SU-DHL-6 (cell line): ENCODE data around the gene SORCS2.

Experiments
- H2AFZ ChIP-seq: fragments of 200-600 bp; sonication (generic); 2 replicates; pipeline ENCODE4 v1.6.1; 2014; ENCODE audit warnings: low read depth, mild to moderate bottlenecking, moderate library complexity, mixed read lengths, antibody characterized with exemption, low read length; ENCODE audit not compliant: severe bottlenecking
- H3F3A ChIP-seq: fragments of 200-600 bp; shearing (Covaris generic); 2 replicates; pipeline ENCODE4 v1.6.0; 2016; ENCODE audit warnings: antibody characterized with exemption, mild to moderate bottlenecking; ENCODE audit not compliant: insufficient read depth
- H3K27ac ChIP-seq: fragments of 200-600 bp; sonication (generic); 2 replicates; pipeline ENCODE4 v1.5.1; 2016; ENCODE audit warnings: low read depth, mild to moderate bottlenecking, low read length, moderate library complexity, mixed read lengths
- H3K27me3 ChIP-seq: fragments of 200-600 bp; sonication (generic), shearing (Covaris generic); 2 replicates; pipeline ENCODE4 v1.6.0; 2014; ENCODE audit warnings: mild to moderate bottlenecking, low read length
- H3K36me3 ChIP-seq: fragments of 200-600 bp; sonication (generic); 2 replicates; pipeline ENCODE4 v1.6.1; 2014; ENCODE audit warnings: mild to moderate bottlenecking, low read length, mixed read lengths
- H3K4me2 ChIP-seq: fragments of 300-600, 200-600 bp; shearing (Covaris generic), sonication (generic); 2 replicates; pipeline ENCODE4 v1.6.0; 2014; ENCODE audit warnings: low read length, low read depth, mild to moderate bottlenecking; ENCODE audit not compliant: poor library complexity, severe bottlenecking
- H3K4me3 ChIP-seq: fragments of 200-600 bp; sonication (generic); 2 replicates; pipeline ENCODE4 v1.5.1; 2014; ENCODE audit warnings: antibody characterized with exemption, low read length, mild to moderate bottlenecking, mixed read lengths; ENCODE audit not compliant: insufficient read depth, poor library complexity, severe bottlenecking
- H3K79me2 ChIP-seq: fragments of 200-600 bp; sonication (generic); 2 replicates; pipeline ENCODE4 v1.6.1; 2014; ENCODE audit warnings: mild to moderate bottlenecking, low read length, moderate library complexity; ENCODE audit not compliant: insufficient read depth
- H3K9ac ChIP-seq: fragments of 200-600 bp; sonication (generic); 2 replicates; pipeline ENCODE4 v1.7.0; 2014; ENCODE audit warnings: mild to moderate bottlenecking, low read length
- H3K9me2 ChIP-seq: fragments of 200-600 bp; sonication (generic); replicated peaks from 2 replicates; pipeline ENCODE4 v1.6.1; 2014; ENCODE audit warnings: low read length; ENCODE audit not compliant: insufficient read depth
- H3K9me3 ChIP-seq: fragments of 200-600 bp; sonication (generic); 2 replicates; pipeline ENCODE4 v1.6.1; 2014; ENCODE audit warnings: low read length, mixed read lengths; ENCODE audit not compliant: insufficient read depth
- H4K20me1 ChIP-seq: fragments of 200-600 bp; sonication (generic); 2 replicates; pipeline ENCODE4 v1.6.1; 2014; ENCODE audit warnings: low read depth, mild to moderate bottlenecking, antibody characterized with exemption, low read length, moderate library complexity, mixed read lengths
- EZH2phosphoT487 ChIP-seq: fragments of 200-600 bp; sonication (generic), shearing (Covaris generic); conservative IDR thresholded peaks from 2 replicates; pipeline ENCODE4 v1.6.1; 2018; ENCODE audit warnings: mild to moderate bottlenecking, antibody characterized with exemption, low read length, moderate library complexity, mixed read lengths
- TF ChIP-seq, protein P1 (sequence below): fragments of 200-600 bp; sonication (generic); IDR thresholded peaks from one replicate; pipeline ENCODE4 v1.5.1; 2017; ENCODE audit warnings: antibody characterized with exemption, mild to moderate bottlenecking, low read length, moderate library complexity; ENCODE audit not compliant: insufficient read depth, poor library complexity, severe bottlenecking

SORCS2 gene

GRCh38 chr4:7532043-7532442 lies 339.7 kb downstream of the SORCS2 start:
- no peaks in the 10 kb centered on the region for H3K36me3 ChIP-seq
- no peak overlapping the region for H3K4me3 ChIP-seq
- H3F3A ChIP-seq: no peaks in the 10 kb centered on the region
- H3K27ac ChIP-seq: no peak overlapping the region
- H3K9me3 ChIP-seq: no peaks in the 10 kb centered on the region
- H3K4me2 ChIP-seq: no peak overlapping the region
- H2AFZ ChIP-seq: no peak overlapping the region
- H3K79me2 ChIP-seq: no peaks in the 10 kb centered on the region
- H3K9ac ChIP-seq: no peak overlapping the region
- no peaks in the 10 kb centered on the region for H3K9me2 ChIP-seq
- TF ChIP-seq, protein P1, sequence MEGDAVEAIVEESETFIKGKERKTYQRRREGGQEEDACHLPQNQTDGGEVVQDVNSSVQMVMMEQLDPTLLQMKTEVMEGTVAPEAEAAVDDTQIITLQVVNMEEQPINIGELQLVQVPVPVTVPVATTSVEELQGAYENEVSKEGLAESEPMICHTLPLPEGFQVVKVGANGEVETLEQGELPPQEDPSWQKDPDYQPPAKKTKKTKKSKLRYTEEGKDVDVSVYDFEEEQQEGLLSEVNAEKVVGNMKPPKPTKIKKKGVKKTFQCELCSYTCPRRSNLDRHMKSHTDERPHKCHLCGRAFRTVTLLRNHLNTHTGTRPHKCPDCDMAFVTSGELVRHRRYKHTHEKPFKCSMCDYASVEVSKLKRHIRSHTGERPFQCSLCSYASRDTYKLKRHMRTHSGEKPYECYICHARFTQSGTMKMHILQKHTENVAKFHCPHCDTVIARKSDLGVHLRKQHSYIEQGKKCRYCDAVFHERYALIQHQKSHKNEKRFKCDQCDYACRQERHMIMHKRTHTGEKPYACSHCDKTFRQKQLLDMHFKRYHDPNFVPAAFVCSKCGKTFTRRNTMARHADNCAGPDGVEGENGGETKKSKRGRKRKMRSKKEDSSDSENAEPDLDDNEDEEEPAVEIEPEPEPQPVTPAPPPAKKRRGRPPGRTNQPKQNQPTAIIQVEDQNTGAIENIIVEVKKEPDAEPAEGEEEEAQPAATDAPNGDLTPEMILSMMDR: no peak
- TF ChIP-seq EZH2phosphoT487: no peak
- H3K27me3 ChIP-seq: no peaks in the 10 kb centered on the region
- no peaks in the 10 kb centered on the region for H4K20me1 ChIP-seq

GRCh38 chr4:7533267-7533666 lies 340.9 kb downstream of the SORCS2 start:
- H3K9me2 ChIP-seq: no peaks in the 10 kb centered on the region
- no peak overlapping the region for H3K4me2 ChIP-seq
- H3K9me3 ChIP-seq: no peaks in the 10 kb centered on the region
- H4K20me1 ChIP-seq: no peaks in the 10 kb centered on the region
- H3K36me3 ChIP-seq: no peaks in the 10 kb centered on the region
- no peaks in the 10 kb centered on the region for H3K27me3 ChIP-seq
- H2AFZ ChIP-seq: no peak overlapping the region
- no peak overlapping the region for H3K27ac ChIP-seq
- no peaks in the 10 kb centered on the region for H3F3A ChIP-seq
- no peaks in the 10 kb centered on the region for H3K79me2 ChIP-seq
- H3K9ac ChIP-seq: no peak overlapping the region
- H3K4me3 ChIP-seq: no peak overlapping the region
- TF ChIP-seq, protein P1: no peak
- no peak for TF ChIP-seq EZH2phosphoT487

DNA sequence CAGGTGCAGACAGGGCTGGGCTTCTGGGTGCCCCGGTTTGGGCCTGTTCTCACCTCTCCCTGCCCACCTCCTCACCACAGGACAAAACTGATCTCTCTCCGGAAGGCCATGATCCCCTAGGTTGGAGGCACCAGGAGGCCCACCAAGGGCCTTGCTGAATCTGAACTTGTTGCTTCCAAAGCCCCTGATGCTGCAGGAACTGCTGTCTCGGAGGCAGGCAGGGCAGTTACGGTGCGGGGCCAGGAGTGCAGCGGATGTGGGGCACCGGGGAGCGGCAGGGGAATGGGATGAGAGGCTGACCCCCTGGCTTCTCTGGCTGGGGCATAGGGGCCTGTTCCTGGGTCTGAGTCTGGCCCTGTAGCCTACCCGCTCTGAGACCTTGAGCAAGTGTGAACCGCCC lies 342.8 kb downstream of the SORCS2 start:
- Histone ChIP-seq H3K9ac (no peak overlapping the region), H4K20me1 (no peaks in the 10 kb centered on the region), H3K36me3 (no peaks in the 10 kb centered on the region), H3K27ac (no peak overlapping the region), H3K9me2 (no peaks in the 10 kb centered on the region), H3K4me3 (no peak overlapping the region), H3K9me3 (no peaks in the 10 kb centered on the region), H3K79me2 (no peaks in the 10 kb centered on the region), H3K27me3 (no peaks in the 10 kb centered on the region), H2AFZ (no peak overlapping the region), H3F3A (no peaks in the 10 kb centered on the region), H3K4me2 (no peak overlapping the region)
- TF ChIP-seq, protein P1: no peak

DNA sequence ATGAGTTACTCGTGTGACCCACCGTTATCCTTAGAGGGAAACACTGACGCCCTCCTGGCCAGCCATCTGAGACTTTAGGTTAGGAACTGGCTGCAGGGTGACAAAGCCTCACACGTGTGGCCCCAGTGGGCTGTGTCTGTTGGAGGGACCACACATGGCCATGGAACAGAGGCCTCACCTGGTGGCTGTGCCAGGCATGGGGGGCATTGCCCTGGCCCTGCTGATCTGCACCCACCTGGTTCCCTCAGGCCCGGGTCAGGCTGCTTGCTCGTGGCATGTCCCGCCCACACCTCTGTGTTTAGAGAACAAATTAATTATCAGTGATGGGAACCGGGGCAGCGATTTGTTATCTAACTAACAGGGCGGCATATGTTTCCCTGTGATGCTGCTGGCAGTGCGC lies 343.3 kb downstream of the SORCS2 start:
- no peaks in the 10 kb centered on the region for H4K20me1 ChIP-seq
- no peak for TF ChIP-seq EZH2phosphoT487
- TF ChIP-seq, protein P1: no peak
- no peak overlapping the region for H3K9ac ChIP-seq
- H3K79me2 ChIP-seq: no peaks in the 10 kb centered on the region
- no peaks in the 10 kb centered on the region for H3K36me3 ChIP-seq
- no peak overlapping the region for H3K4me3 ChIP-seq
- H3K9me3 ChIP-seq: no peaks in the 10 kb centered on the region
- no peaks in the 10 kb centered on the region for H3K9me2 ChIP-seq
- no peaks in the 10 kb centered on the region for H3K27me3 ChIP-seq
- no peak overlapping the region for H3K27ac ChIP-seq
- no peak overlapping the region for H2AFZ ChIP-seq
- no peak overlapping the region for H3K4me2 ChIP-seq
- no peaks in the 10 kb centered on the region for H3F3A ChIP-seq
